ENCODE measurements around the gene ARNT2.

ARNT2 gene

DNA sequence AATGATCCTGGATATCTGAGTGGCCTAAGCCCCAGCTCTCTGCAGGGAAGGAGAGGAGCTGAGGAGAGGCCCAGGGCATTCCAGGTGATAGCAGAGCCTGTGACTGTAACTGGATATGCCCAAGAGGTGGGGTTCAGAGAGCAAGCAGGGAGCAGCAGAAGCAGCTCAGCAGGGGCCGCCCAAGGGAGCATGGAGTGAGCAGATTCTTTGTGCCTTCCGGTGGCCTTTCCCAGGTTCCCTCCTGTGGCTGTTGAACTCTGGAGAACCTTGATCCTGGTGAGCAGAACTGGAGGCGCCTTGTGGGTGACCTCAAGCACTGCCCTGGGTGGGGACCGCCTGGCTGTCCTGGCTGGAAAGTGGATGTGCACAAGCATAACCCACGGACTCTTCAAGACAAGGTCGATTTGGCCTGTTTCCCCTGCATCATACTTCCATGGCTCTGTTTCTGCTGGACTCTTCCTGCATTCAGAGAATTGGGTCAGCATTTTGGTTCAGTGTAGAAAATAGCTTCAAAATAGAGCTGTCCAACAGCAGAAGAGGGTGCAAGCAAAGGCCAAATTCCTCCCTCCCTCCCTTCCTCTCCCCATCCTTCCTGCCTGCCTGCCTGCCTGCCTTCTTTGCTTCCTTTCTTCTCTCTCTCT is 76.1 kb downstream of the ARNT2 start:
- peak overlapping the region; percentile 94 for H3K27ac ChIP-seq
- TF ChIP-seq, protein P1, sequence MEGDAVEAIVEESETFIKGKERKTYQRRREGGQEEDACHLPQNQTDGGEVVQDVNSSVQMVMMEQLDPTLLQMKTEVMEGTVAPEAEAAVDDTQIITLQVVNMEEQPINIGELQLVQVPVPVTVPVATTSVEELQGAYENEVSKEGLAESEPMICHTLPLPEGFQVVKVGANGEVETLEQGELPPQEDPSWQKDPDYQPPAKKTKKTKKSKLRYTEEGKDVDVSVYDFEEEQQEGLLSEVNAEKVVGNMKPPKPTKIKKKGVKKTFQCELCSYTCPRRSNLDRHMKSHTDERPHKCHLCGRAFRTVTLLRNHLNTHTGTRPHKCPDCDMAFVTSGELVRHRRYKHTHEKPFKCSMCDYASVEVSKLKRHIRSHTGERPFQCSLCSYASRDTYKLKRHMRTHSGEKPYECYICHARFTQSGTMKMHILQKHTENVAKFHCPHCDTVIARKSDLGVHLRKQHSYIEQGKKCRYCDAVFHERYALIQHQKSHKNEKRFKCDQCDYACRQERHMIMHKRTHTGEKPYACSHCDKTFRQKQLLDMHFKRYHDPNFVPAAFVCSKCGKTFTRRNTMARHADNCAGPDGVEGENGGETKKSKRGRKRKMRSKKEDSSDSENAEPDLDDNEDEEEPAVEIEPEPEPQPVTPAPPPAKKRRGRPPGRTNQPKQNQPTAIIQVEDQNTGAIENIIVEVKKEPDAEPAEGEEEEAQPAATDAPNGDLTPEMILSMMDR (IDR thresholded peaks at IDR 0.05; ENCODE audit: low read depth, low read length, missing control alignments), result no peak
- H3K36me3 ChIP-seq (replicated peaks), result no peaks in the 10 kb centered on the region
- H3K4me3 ChIP-seq (ENCODE audit: low read depth, low read length), result peak overlapping the region; percentile 30
- DNase-seq, result peak; percentile 47
- H3K27me3 ChIP-seq (replicated peaks), result no peaks in the 10 kb centered on the region
- in situ Hi-C loops (cut with HindIII; ENCODE audit: low pct_ligation_motif_present, low sequenced_read_pairs), result no loop called here

DNA sequence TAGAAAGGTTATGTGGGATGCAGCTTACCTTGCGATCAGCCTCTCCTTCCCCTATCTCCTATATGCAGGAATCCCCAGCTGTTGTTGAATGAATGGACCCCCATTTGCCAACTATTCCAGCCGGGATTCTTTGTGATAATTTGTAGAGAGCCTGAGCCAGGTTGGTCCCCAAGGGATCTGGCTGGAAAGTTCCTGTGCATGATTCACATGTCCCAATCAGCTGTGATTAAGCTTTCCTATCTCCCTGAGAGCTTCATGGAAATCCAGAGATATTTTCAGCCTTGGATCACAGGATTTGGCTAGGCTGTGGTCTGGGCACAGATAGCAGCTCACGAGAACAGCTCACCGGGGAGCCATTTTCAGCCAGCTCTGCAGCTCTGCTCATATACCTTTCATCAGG is 76.7 kb downstream of the ARNT2 start:
- in situ Hi-C loops (cut with HindIII; ENCODE audit: low pct_ligation_motif_present, low sequenced_read_pairs), result no loop called here
- TF ChIP-seq, protein P1 (IDR thresholded peaks at IDR 0.05; ENCODE audit: low read depth, low read length, missing control alignments), result no peak
- H3K27me3 ChIP-seq (replicated peaks), result no peaks in the 10 kb centered on the region
- H3K4me3 ChIP-seq (ENCODE audit: low read depth, low read length), result peak overlapping the region; percentile 30
- H3K27ac ChIP-seq, result peak overlapping the region; percentile 94
- H3K36me3 ChIP-seq (replicated peaks), result no peaks in the 10 kb centered on the region
- DNase-seq, result peak; percentile 96

DNA sequence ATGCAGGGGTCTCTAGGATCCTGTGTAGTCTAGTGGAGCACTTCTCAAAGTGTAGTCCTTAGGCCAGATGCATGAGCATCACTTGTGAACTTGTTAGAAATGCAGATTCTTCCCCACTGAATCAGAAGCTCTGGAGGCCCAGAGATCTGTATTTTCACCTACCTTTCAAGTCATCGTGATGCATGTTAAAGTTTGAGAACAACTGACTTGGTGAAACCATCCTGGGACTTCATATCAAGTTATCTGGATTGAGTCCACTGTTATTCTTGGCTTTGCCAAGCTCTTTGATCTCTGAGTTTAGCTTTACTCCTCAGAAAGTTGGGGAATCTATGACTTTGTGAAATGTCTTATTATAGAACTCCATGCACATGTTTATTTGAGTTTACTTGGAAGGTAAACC is 78.5 kb downstream of the ARNT2 start:
- in situ Hi-C loops (cut with HindIII; ENCODE audit: low pct_ligation_motif_present, low sequenced_read_pairs), result no loop called here
- Histone ChIP-seq H3K36me3 (replicated peaks) (no peaks in the 10 kb centered on the region), H3K27ac (no peak overlapping the region), H3K4me3 (ENCODE audit: low read depth, low read length) (no peak overlapping the region), H3K27me3 (replicated peaks) (no peaks in the 10 kb centered on the region)
- peak; percentile 34 for DNase-seq
- TF ChIP-seq, protein P1 (IDR thresholded peaks at IDR 0.05; ENCODE audit: low read depth, low read length, missing control alignments), result no peak

DNA sequence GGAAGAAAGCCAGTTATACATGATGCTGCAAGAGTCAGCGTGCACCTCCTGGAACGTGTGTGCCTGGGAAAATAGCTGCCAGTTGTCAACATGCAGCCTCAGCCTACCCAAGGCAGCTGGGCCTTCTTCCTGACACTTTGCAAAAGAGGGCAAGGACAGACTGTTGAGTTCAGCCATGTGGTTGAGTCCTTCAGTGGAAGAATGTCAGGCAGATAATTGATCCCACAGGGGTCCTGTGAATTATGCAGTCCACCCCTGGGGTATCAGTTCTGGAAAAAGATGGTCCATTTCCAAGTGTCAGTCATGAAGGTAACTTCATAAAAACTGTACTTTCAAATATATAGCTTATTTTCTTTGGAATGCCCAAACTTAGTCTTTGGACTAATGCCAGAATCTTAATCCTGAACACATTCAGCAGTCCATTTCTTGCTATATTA is 79.6 kb downstream of the ARNT2 start:
- Histone ChIP-seq H3K4me3 (ENCODE audit: low read depth, low read length) (no peak overlapping the region), H3K36me3 (replicated peaks) (no peaks in the 10 kb centered on the region), H3K27me3 (replicated peaks) (no peaks in the 10 kb centered on the region), H3K27ac (no peak overlapping the region)
- no peak for DNase-seq
- TF ChIP-seq, protein P1 (IDR thresholded peaks at IDR 0.05; ENCODE audit: low read depth, low read length, missing control alignments), result no peak
- in situ Hi-C loops (cut with HindIII; ENCODE audit: low pct_ligation_motif_present, low sequenced_read_pairs), result no loop called here

DNA sequence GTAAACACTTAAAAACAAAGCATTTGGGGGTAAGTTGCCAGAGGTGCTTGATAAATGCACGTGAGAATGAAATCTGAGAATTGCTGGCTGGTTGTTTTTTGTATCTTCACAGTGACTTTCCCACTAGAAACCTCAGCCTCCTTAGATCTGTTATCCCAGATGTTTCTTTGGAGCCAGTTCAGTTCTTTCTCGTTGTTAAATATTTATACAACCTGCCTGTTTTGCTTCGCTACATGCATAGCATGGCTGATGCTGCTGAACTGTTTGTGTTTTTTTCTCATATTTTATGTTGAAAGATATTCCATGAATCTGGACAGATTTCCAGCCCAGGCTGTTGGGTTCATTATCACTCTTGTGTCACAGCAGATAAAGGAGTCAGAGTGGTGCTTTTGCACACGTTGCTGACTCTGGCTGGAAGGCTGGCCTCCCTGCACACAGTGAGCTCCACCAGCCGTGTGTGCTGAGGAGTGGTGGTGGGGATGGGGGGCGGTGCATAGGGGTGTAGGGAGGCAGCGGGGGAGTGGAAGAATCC is 80.2 kb downstream of the ARNT2 start:
- in situ Hi-C loops (cut with HindIII; ENCODE audit: low pct_ligation_motif_present, low sequenced_read_pairs), result no loop called here
- no peak overlapping the region for H3K4me3 ChIP-seq (ENCODE audit: low read depth, low read length)
- DNase-seq, result no peak
- H3K27ac ChIP-seq, result no peak overlapping the region
- TF ChIP-seq, protein P1 (IDR thresholded peaks at IDR 0.05; ENCODE audit: low read depth, low read length, missing control alignments), result no peak
- H3K36me3 ChIP-seq (replicated peaks), result no peaks in the 10 kb centered on the region
- H3K27me3 ChIP-seq (replicated peaks), result no peaks in the 10 kb centered on the region
